ENCODE data around the gene SNRPA1.

DNA sequence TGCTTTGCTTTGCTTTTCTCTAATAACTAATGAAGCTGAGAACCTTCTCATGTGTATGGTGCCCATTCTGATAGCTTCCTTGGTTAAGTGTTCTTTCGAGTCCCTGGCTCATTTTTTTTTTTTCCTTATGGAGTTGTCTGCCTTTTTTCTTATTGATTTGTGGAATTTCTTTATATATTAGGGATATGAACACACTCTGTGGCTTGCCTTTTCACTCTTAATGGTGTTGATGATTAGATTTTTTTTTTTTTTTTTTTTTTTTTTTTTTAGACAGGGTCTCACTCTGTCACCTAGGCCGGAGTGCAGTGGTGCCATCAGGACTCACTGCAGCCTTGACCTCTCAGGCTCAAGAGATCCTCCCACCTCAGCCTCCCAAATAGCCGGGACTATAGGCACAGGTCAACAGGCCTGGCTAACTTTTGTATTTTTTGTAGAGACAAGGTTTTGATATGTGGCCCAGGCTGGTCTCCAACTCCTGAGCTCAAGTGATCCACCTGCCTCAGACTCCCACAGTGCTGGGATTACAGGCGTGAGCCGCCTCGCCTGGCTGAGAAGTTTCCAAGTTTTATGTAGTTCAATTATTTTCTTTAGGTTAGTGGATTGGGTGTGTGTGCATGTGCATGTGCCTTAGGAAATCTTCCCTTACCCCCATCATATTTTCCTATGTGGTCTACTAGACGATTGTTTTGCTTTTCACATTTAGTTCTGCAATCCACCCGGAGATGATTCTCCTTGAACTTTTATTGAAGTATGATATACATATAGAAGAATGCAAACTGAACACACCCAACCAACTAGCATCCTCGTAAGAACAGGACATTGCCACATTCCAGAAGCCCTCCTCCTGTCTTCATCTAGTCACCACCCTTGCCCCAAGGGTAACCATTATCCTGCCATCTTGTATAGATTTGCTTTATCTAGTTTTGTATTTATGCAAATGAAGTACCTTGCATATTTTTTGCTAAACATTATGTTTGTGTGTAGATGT is 1.7 kb upstream of the SNRPA1 start:
- no peak for TF ChIP-seq CTCF (IDR thresholded peaks at IDR 0.05; ENCODE audit: insufficient read depth, low read length, poor library complexity, severe bottlenecking)
- TF ChIP-seq EZH2phosphoT487 (conservative IDR thresholded peaks at IDR 0.05; ENCODE audit: low read length) = no peak
